Activated CD8-positive, alpha-beta T cell treated with anti-CD3 and anti-CD28 coated beads for 36 hours (primary cell): ENCODE measurements around the gene DUOX2. TPM values are rescaled to one million over a fixed set of nuclear protein-coding genes. Genes with fewer than 3 reads are reported as not detected.
"Not testable (repeated sequence)": the region's sequence is repeated elsewhere in the genome, so short reads cannot be mapped to it uniquely, and the experiment has no call there.

Experiments used
- ATAC-seq: fragments of 200-7000 bp; cut with Tn5 transposase; one replicate; pipeline ENCODE4 v1.10.0; 2021; ENCODE audit warnings: mild to moderate bottlenecking, moderate library complexity
- CTCF ChIA-PET: fragments of 350-600 bp; sonication (Branson Sonifier 250); formaldehyde crosslinking; loops from one replicate; lab custom pipeline; 2021; ENCODE audit warnings: antibody characterized with exemption; lab: Charles Lee
- POLR2A ChIA-PET: fragments of 350-600 bp; sonication (Branson Sonifier 250); formaldehyde crosslinking; loops from one replicate; lab custom pipeline; 2021; ENCODE audit warnings: antibody characterized with exemption; lab: Charles Lee
- DNase-seq: peaks from one replicate; pipeline ENCODE4 v3.0.0-alpha.2; 2020
- H3K27ac Mint-ChIP-seq: one replicate; pipeline ENCODE4 v1.8.0; 2021; ENCODE audit warnings: mild to moderate bottlenecking, mixed read lengths
- H3K27me3 Mint-ChIP-seq: one replicate; pipeline ENCODE4 v1.8.0; 2021; ENCODE audit warnings: mixed read lengths
- H3K36me3 Mint-ChIP-seq: one replicate; pipeline ENCODE4 v1.8.0; 2021; ENCODE audit warnings: low read depth, mixed read lengths
- H3K4me1 Mint-ChIP-seq: one replicate; pipeline ENCODE4 v1.8.0; 2021; ENCODE audit warnings: low read depth, mixed read lengths
- H3K4me3 Mint-ChIP-seq: one replicate; pipeline ENCODE4 v1.8.0; 2021; ENCODE audit warnings: mild to moderate bottlenecking, moderate library complexity, mixed read lengths
- H3K9me3 Mint-ChIP-seq: one replicate; pipeline ENCODE4 v1.8.0; 2021; ENCODE audit warnings: mixed read lengths
- intact Hi-C: fragments of 100-400 bp; cut with micrococcal nuclease; formaldehyde crosslinking; loops from one replicate; pipeline ENCODE4 v1.10.0; 2022
- total RNA-seq, 2 experiments: library from RNA; stranded (reverse); gene quantifications; one replicate each; pipeline ENCODE4 v1.2.3, GENCODE V29; 2021
- TF ChIP-seq, protein P1 (sequence below): fragments of 200-600 bp; IDR thresholded peaks from one replicate; pipeline ENCODE4 v1.8.0; 2022; ENCODE audit warnings: antibody characterized with exemption, mild to moderate bottlenecking

Gene DUOX2
- total RNA-seq, 2 experiments from 2014 or later = 0.05 to 0.18 TPM

DNA sequence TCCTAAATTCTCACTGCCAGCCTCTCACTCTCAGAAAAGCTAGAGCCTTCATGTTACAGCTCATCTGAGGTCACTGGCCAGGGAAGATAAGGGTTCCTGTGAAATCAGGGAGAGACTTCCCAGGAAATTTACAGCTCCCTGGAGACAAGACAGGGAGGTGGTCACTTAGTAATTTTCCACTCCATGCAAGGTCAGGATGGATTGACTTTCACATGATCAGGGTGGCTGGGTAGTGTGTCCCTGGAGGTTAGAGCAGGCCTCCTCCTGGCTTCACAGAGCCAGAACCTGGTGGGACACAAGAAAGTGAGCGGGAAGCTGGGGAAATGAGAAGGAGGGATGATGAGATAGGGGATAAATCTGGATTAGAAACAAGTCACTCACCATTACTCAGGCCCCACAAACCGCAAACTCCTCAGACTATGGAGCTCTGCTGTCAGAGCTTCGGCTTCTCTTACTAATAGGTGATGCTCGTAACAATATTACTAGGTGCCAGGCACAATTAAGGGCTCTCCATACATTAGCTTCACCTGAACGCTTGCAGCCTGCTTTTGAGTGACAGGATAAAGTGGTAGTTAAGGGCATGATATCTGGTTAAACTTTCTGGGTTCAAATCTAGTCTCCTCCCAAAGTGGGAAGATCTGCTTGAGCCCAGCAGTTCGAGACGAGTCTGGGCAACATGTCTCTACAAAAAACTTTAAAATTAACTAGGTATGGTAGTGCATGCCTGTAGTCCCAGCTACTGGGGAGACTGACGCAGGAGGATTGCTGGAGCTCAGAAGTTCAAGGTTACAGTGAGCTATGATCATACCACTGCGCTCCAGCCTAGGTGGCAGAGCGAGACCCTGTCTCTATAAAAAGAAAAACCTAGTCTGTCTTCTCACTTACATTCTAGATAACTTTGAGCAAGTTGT, 24.9 kb downstream of the DUOX2 start:
- ChIA-PET POLR2A (no interaction called here), CTCF (interaction anchor here (1.5 kb wide), 1 partner anchor 341 kb away, joined by 3 read pairs; no protein-coding TSS in a partner anchor)
- DNase-seq (no peak), ATAC-seq (no peak)
- H3K36me3 Mint-ChIP-seq = no peaks in the 10 kb centered on the region
- TF ChIP-seq, protein P1, sequence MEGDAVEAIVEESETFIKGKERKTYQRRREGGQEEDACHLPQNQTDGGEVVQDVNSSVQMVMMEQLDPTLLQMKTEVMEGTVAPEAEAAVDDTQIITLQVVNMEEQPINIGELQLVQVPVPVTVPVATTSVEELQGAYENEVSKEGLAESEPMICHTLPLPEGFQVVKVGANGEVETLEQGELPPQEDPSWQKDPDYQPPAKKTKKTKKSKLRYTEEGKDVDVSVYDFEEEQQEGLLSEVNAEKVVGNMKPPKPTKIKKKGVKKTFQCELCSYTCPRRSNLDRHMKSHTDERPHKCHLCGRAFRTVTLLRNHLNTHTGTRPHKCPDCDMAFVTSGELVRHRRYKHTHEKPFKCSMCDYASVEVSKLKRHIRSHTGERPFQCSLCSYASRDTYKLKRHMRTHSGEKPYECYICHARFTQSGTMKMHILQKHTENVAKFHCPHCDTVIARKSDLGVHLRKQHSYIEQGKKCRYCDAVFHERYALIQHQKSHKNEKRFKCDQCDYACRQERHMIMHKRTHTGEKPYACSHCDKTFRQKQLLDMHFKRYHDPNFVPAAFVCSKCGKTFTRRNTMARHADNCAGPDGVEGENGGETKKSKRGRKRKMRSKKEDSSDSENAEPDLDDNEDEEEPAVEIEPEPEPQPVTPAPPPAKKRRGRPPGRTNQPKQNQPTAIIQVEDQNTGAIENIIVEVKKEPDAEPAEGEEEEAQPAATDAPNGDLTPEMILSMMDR = no peak
- H3K4me3 Mint-ChIP-seq = no peak overlapping the region
- H3K4me1 Mint-ChIP-seq = no peaks in the 10 kb centered on the region
- no peak overlapping the region for H3K27ac Mint-ChIP-seq
- intact Hi-C loops = no loop called here
- no peaks in the 10 kb centered on the region for H3K9me3 Mint-ChIP-seq
- peaks cover 26% of the 10 kb centered on the region for H3K27me3 Mint-ChIP-seq

DNA sequence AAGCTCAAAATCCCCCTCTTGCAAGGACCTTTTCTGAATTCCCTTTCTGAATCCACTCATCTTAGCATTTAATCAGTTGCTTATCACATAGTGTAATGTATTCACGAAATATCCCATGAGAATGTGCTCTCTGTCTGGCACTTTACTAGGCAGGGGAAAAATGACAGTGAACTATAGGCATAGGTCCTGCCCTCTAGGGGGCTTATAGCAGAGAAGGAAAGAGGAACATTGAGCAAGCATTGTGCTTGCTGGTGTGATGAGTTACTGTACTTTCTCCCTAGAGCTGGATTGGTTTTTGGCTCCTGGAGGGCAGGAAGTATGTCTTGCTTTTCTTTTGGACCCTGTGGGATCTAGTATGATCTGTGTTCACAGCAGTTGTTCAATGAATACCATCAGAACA, 26.5 kb downstream of the DUOX2 start:
- no peak for DNase-seq
- Mint-ChIP-seq H3K4me1 (no peaks in the 10 kb centered on the region), H3K27ac (no peak overlapping the region), H3K36me3 (no peaks in the 10 kb centered on the region), H3K9me3 (no peaks in the 10 kb centered on the region), H3K4me3 (no peak overlapping the region), H3K27me3 (peaks cover 28% of the 10 kb centered on the region)
- no peak for ATAC-seq
- intact Hi-C loops = no loop called here
- TF ChIP-seq, protein P1 = no peak
- ChIA-PET POLR2A (no interaction called here), CTCF (interaction anchor here (2.2 kb wide), 1 partner anchor 31 kb away, joined by 10 read pairs; no protein-coding TSS in a partner anchor)

DNA sequence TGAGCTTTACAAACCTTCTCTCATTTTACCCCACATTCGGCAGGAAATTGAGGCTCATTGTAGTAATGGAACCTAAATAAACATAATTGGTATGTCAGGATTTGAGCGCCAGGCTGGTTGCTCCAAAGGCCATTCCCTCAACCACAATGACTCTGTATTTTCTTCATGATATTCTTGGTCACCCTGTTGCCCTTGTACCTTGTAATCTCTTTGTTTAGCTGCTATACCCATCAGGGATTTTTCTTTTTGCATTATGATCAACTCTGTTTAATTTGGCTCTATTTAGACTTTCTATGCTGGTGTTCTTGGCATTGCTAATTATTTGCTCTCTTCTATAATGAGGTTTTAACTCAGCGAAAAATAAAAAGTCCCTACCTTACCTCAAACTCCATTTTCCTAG, 29.8 kb downstream of the DUOX2 start:
- TF ChIP-seq, protein P1 = no peak
- DNase-seq = no peak
- ATAC-seq = no peak
- Mint-ChIP-seq H3K27ac (no peak overlapping the region), H3K4me3 (no peak overlapping the region), H3K9me3 (no peaks in the 10 kb centered on the region), H3K36me3 (no peaks in the 10 kb centered on the region), H3K4me1 (no peaks in the 10 kb centered on the region), H3K27me3 (peaks cover 13% of the 10 kb centered on the region)
- CTCF ChIA-PET = no interaction called here
- POLR2A ChIA-PET = no interaction called here
- intact Hi-C loops = no loop called here

DNA sequence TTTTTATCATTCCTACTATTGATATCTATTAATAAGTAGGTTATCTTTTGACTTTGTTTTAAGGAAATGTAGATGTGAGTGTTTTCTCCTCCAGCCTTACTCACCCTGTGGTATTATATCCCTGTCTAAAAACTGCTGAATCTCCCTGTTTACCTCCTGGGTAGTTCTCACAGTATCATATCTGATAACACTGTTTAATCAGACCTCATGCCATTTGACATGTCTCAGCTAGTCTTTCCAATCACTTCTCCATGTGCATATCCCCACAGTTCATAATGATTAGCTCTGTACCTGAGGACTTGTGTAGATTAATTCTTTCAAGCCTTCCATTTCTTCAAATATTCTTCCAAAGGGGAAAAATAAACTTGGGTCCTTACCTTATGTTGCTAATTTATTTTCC, 30.7 kb downstream of the DUOX2 start:
- DNase-seq = no peak
- TF ChIP-seq, protein P1 = no peak
- POLR2A ChIA-PET = no interaction called here
- no peak for ATAC-seq
- no peaks in the 10 kb centered on the region for H3K9me3 Mint-ChIP-seq
- intact Hi-C loops = no loop called here
- H3K27ac Mint-ChIP-seq = no peak overlapping the region
- H3K4me3 Mint-ChIP-seq = no peak overlapping the region
- H3K4me1 Mint-ChIP-seq = no peaks in the 10 kb centered on the region
- peaks cover 13% of the 10 kb centered on the region for H3K27me3 Mint-ChIP-seq
- no peaks in the 10 kb centered on the region for H3K36me3 Mint-ChIP-seq
- CTCF ChIA-PET = interaction anchor here (1.6 kb wide), 1 partner anchor 35 kb away, joined by 4 read pairs; no protein-coding TSS in a partner anchor

DNA sequence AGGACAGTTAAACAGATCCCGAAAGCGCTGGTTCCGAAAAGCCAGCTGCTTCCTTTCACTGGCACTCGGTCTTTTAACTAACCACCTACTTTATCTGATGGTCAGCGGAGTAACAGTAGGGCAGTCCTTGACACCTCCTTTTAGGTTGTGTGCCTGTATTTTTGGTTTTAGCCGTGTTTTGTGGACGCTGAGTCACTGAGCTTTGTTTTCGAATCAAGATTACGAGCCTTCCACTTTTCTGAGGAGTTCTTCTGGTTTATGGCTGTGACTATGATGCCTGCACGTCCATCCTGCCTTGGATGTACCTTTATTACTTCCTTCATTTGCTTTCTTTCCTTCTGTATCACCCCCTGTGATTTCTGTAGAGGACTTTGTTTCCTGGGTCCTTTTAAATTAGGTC, 31.6 kb downstream of the DUOX2 start:
- POLR2A ChIA-PET, H3K4me3 Mint-ChIP-seq, H3K9me3 Mint-ChIP-seq, intact Hi-C loops, H3K4me1 Mint-ChIP-seq, ATAC-seq, H3K27ac Mint-ChIP-seq, H3K36me3 Mint-ChIP-seq, DNase-seq: not testable (repeated sequence)
- CTCF ChIA-PET = interaction anchor here (1.6 kb wide), 1 partner anchor 36 kb away, joined by 4 read pairs; no protein-coding TSS in a partner anchor
- H3K27me3 Mint-ChIP-seq = peaks cover 11% of the 10 kb centered on the region

DNA sequence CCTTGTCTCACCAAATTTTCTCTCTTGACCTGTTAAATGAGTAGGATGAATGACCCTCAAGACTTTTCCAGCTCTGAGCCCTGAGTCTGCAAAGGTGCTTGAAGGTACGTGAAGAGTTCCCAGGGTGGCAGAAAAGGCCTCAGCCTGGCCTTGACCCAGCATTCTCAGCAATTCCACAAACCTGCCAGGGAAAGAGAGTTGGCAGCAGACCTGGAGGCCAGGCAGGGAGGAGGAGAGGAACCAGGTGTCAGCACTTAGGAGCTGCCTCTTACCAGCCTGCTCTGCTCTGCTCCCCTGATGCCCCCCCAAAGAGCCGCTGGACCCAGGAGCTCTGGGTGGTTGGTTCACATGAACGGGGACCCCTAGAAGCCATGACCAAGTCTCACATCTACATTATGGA, 33.4 kb downstream of the DUOX2 start:
- ChIA-PET POLR2A (interaction anchor here (0.6 kb wide), 1 partner anchor 36 kb away, joined by 3 read pairs; no protein-coding TSS in a partner anchor), CTCF (interaction anchor here (0.9 kb wide), 1 partner anchor 37 kb away, joined by 3 read pairs; no protein-coding TSS in a partner anchor)
- H3K9me3 Mint-ChIP-seq, H3K27me3 Mint-ChIP-seq, H3K36me3 Mint-ChIP-seq, H3K4me3 Mint-ChIP-seq, intact Hi-C loops, DNase-seq, H3K27ac Mint-ChIP-seq, H3K4me1 Mint-ChIP-seq, ATAC-seq: not testable (repeated sequence)

DNA sequence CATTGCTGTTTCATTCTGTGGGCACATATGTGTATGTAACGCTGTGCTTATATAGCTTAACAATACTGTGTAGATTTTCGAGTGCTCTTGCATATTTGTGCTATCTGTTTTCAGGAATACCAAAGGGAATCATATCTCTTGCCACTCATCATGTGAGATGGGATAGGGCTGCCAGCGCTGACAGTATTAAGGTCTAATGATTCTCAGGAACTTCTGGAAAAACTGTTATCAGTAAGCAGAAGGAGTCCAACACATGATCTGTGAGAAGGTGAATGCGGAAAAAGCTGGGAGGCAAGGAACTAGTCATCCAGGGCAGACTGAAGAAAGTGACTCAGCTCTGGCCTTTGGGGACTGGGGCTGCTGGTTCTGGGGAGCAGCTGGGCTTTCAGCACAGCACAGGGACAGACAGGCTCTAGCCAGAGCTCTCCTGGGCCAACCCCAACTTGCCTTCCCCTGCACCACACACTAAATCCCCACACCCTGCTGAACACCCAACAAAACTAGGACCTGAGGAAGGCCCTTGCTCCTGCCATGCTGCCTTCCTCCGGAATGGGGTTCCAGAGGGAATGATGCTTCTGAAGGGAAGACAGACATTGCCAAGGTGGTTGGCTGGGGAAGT, 34.2 kb downstream of the DUOX2 start:
- H3K27ac Mint-ChIP-seq, DNase-seq, CTCF ChIA-PET, POLR2A ChIA-PET, intact Hi-C loops, H3K4me1 Mint-ChIP-seq, H3K4me3 Mint-ChIP-seq, H3K27me3 Mint-ChIP-seq, H3K9me3 Mint-ChIP-seq, ATAC-seq, H3K36me3 Mint-ChIP-seq: not testable (repeated sequence)

DNA sequence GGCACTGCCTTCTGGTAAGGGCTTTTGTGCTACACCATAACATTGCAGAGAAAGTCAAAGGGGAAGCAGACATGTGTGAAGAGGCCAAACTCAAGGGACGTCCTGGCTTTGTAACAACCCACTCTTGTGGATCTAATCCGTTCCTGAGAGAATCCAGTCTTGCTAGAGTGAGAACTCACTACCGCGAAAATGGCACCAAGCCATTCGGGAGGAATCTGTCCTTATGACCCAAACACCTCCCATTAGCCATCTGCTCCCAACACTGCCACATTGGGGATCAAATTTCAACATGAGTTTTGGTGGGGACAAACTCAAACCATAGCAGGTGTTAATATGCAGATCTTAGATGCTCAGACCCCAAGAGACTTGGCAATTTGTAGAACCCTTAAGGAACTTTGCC, 34.8 kb downstream of the DUOX2 start:
- H3K27me3 Mint-ChIP-seq, H3K36me3 Mint-ChIP-seq, POLR2A ChIA-PET, DNase-seq, H3K4me1 Mint-ChIP-seq, H3K27ac Mint-ChIP-seq, H3K4me3 Mint-ChIP-seq, intact Hi-C loops, CTCF ChIA-PET, ATAC-seq, H3K9me3 Mint-ChIP-seq: not testable (repeated sequence)
